Epithelial cell of proximal tubule (primary cell): Measurements from ENCODE around the gene SOAT2. TPM values are rescaled to one million over a fixed set of nuclear protein-coding genes. Genes with fewer than 3 reads are reported as not detected.

ENCODE experiments used
- DNase-seq: peaks from one replicate; pipeline ENCODE4 v3.0.0-alpha.2; 2011; ENCODE audit warnings: low read depth
- H3K4me3 ChIP-seq: 2 replicates; pipeline ENCODE4 v1.5.1; 2011; ENCODE audit warnings: low read depth, mild to moderate bottlenecking, low read length
- total RNA-seq: library from RNA; depleted of rRNA; stranded (reverse); fragments of >200 nt; gene quantifications from 2 replicates; pipeline ENCODE4 v1.2.3, GENCODE V29; 2015
- TF ChIP-seq, protein P1 (sequence below): conservative IDR thresholded peaks from 2 replicates; pipeline ENCODE4 v1.5.1; 2012; ENCODE audit warnings: low read depth, mild to moderate bottlenecking, low read length

SOAT2 gene
- total RNA-seq, 1 donor from 2014 or later, result not detected

GRCh38 chr12:53062011-53062961 is 41.0 kb upstream of the SOAT2 start:
- no peak for DNase-seq
- H3K4me3 ChIP-seq, result no peak overlapping the region
- TF ChIP-seq, protein P1, sequence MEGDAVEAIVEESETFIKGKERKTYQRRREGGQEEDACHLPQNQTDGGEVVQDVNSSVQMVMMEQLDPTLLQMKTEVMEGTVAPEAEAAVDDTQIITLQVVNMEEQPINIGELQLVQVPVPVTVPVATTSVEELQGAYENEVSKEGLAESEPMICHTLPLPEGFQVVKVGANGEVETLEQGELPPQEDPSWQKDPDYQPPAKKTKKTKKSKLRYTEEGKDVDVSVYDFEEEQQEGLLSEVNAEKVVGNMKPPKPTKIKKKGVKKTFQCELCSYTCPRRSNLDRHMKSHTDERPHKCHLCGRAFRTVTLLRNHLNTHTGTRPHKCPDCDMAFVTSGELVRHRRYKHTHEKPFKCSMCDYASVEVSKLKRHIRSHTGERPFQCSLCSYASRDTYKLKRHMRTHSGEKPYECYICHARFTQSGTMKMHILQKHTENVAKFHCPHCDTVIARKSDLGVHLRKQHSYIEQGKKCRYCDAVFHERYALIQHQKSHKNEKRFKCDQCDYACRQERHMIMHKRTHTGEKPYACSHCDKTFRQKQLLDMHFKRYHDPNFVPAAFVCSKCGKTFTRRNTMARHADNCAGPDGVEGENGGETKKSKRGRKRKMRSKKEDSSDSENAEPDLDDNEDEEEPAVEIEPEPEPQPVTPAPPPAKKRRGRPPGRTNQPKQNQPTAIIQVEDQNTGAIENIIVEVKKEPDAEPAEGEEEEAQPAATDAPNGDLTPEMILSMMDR, result no peak

DNA sequence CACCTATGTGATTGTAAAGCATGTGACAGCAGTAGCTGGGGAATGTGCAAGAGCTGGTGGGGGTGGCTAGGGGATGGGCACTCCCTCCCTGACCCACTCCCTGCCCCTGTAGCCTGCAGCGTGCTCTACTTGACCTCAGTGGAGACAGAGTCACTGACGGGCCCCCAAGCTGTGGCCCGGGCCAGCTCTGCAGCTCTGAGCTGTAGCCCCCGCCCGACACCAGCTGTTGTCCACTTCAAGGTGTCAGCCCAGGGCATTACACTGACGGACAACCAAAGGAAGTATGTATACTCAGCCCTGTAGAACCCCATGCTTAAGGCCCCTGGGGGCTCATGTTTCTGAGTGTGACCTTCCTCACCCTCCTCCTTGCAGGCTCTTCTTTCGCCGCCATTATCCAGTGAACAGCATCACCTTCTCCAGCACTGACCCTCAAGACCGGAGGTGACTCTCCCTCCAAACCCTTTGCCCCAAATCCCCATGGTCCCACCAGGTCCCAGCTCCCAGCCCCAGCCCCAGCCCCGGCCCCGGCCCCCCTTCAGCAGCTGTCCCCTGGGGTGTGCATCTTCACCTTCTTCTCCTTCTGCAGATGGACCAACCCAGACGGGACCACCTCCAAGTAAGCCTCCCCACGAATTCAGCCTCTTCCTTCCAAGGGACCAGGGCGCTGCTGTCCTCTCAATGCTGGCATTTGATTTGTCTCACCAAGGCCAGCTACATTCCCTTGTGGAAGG is 40.1 kb upstream of the SOAT2 start:
- H3K4me3 ChIP-seq, result no peak overlapping the region
- DNase-seq, result no peak
- TF ChIP-seq, protein P1, result no peak

GRCh38 chr12:53063708-53064612 is 39.3 kb upstream of the SOAT2 start:
- TF ChIP-seq, protein P1, result no peak

DNA sequence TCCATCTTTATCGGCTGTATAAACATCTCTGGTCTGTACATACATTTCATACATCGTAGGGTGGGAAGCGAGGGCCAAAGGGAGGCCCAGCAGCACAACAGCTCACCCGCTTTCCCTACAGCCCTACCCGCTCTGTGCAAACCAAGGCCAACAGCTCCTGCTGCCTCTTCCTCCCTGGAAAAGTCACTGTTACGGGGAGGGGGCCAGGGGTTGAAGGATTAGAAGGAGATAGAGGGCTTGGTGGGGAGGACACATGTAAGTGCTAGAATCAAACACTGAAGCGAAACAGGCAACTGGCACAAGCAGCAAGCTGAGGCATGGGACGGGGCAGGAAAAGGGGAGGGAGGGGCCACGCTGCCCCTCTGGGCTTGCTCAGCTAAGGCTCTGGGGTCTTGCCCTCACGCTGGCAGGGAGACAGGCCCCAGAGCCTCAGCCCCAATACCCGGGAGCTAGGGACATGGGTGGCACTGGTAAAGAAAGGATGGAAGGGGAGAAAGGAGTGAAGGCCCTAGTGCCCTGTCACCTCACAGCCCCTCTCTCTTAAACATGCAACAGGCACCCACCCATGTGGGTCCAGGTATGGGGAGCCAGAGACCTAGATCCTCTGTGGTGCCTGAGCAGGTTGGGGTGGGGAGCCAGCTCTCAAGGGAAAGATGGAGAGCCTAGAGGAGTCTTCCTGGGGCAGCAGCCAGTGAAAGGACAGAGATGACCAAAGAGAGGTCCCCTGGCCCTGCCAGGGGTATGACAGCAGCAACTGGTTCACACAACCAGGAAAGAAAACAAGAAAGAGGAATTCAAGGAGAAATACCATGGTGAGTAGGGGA is 38.5 kb upstream of the SOAT2 start:
- no peak for DNase-seq
- TF ChIP-seq, protein P1, result no peak
- no peak overlapping the region for H3K4me3 ChIP-seq

More at GRCh38 chr12:53063708-53064612, 39.3 kb upstream of the SOAT2 start:
- H3K4me3 ChIP-seq, result no peak overlapping the region
- DNase-seq, result no peak

DNA sequence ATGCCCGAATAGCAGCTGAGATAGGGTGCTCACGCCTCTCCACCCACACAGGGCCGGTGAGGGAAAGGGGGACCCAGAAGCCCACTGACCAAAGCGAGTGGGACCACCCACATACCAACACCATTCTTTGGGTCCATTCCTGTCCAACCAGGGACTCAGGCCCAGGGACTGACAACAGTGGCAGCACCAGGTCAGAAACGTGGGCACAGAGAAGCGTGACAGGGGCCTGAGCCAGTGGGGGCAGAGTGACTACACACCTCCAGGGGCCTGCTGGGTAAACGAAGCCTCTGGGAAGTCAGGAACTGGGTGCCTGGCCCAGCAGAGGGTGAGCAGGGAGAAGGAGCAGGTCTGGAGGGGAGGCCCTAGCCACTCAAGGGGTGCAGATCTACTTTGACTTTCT is 37.8 kb upstream of the SOAT2 start:
- H3K4me3 ChIP-seq, result no peak overlapping the region
- DNase-seq, result no peak
- TF ChIP-seq, protein P1, result no peak
